Loucy (cell line): ENCODE results near the gene ST6GAL1.
"Not testable (repeated sequence)": the region's sequence is repeated elsewhere in the genome, so short reads cannot be mapped to it uniquely, and the experiment has no call there.

Experiments
- H2AFZ ChIP-seq: fragments of 200-600 bp; sonication (generic); 2 replicates; pipeline ENCODE4 v1.6.0; 2016; ENCODE audit warnings: antibody characterized with exemption, mild to moderate bottlenecking, low read length, moderate library complexity
- H3F3A ChIP-seq: fragments of 200-600 bp; 2 replicates; pipeline ENCODE4 v1.6.0; 2016; ENCODE audit warnings: antibody characterized with exemption, low read depth, mild to moderate bottlenecking
- H3K27me3 ChIP-seq: fragments of 200-600 bp; sonication (generic); 2 replicates; pipeline ENCODE4 v1.6.1; 2014; ENCODE audit warnings: low read length, mild to moderate bottlenecking; ENCODE audit not compliant: insufficient read depth, poor library complexity, severe bottlenecking
- H3K36me3 ChIP-seq: fragments of 200-600 bp; sonication (generic); 2 replicates; pipeline ENCODE4 v1.6.1; 2016; ENCODE audit warnings: low read length; ENCODE audit not compliant: insufficient read depth
- H3K4me1 ChIP-seq: fragments of 200-600 bp; sonication (generic); 2 replicates; pipeline ENCODE4 v1.5.1; 2014; ENCODE audit warnings: low read length, mild to moderate bottlenecking; ENCODE audit not compliant: insufficient read depth, poor library complexity, severe bottlenecking
- H3K4me2 ChIP-seq: fragments of 200-600 bp; sonication (generic); 2 replicates; pipeline ENCODE4 v1.6.0; 2014; ENCODE audit warnings: antibody characterized with exemption, low read length, low read depth, mild to moderate bottlenecking; ENCODE audit not compliant: poor library complexity, severe bottlenecking
- H3K4me3 ChIP-seq: fragments of 200-600 bp; sonication (generic); 2 replicates; pipeline ENCODE4 v1.5.1; 2014; ENCODE audit warnings: low read length, mild to moderate bottlenecking, mixed read lengths; ENCODE audit not compliant: poor library complexity, severe bottlenecking
- H3K79me2 ChIP-seq: fragments of 200-600 bp; sonication (generic); 2 replicates; pipeline ENCODE4 v1.6.1; 2014; ENCODE audit warnings: low read length; ENCODE audit not compliant: insufficient read depth
- H3K9ac ChIP-seq: fragments of 200-600 bp; sonication (generic); 2 replicates; pipeline ENCODE4 v1.6.0; 2014; ENCODE audit warnings: mild to moderate bottlenecking, low read depth, low read length, moderate library complexity; ENCODE audit not compliant: poor library complexity, severe bottlenecking
- H3K9me2 ChIP-seq: fragments of 200-600 bp; sonication (generic); replicated peaks from 2 replicates; pipeline ENCODE4 v1.6.1; 2016; ENCODE audit warnings: low read depth, low read length, mixed read lengths
- H3K9me3 ChIP-seq: fragments of 200-600 bp; sonication (generic); 2 replicates; pipeline ENCODE4 v1.6.1; 2014; ENCODE audit warnings: mild to moderate bottlenecking, antibody characterized with exemption, low read length, low read depth; ENCODE audit not compliant: insufficient read depth
- H4K20me1 ChIP-seq: fragments of 200-600 bp; sonication (generic); 2 replicates; pipeline ENCODE4 v1.6.0; 2014; ENCODE audit warnings: antibody characterized with exemption, low read length, mild to moderate bottlenecking; ENCODE audit not compliant: insufficient read depth, poor library complexity, severe bottlenecking
- CTCF ChIP-seq: fragments of 200-600 bp; sonication (generic); conservative IDR thresholded peaks from 2 replicates; pipeline ENCODE4 v1.5.1; 2014; ENCODE audit warnings: mild to moderate bottlenecking, antibody characterized with exemption, low read length
- EZH2phosphoT487 ChIP-seq: fragments of 200-600 bp; IDR thresholded peaks from 2 replicates; pipeline ENCODE4 v1.6.1; 2018; ENCODE audit warnings: antibody characterized with exemption, mild to moderate bottlenecking, moderate library complexity, borderline replicate concordance

The ST6GAL1 gene

GRCh38 chr3:186964616-186965015 is 34.3 kb downstream of the ST6GAL1 start:
- H4K20me1 ChIP-seq = no peaks in the 10 kb centered on the region
- no peaks in the 10 kb centered on the region for H3F3A ChIP-seq
- H3K9me3 ChIP-seq = no peaks in the 10 kb centered on the region
- H3K4me3 ChIP-seq = no peak overlapping the region
- no peak for TF ChIP-seq EZH2phosphoT487
- TF ChIP-seq CTCF = no peak
- no peaks in the 10 kb centered on the region for H3K9me2 ChIP-seq
- H3K79me2 ChIP-seq = peaks cover 7% of the 10 kb centered on the region; the same call in 1 of the 2 replicates
- H3K4me2 ChIP-seq = no peak overlapping the region
- peaks cover 2% of the 10 kb centered on the region for H3K4me1 ChIP-seq
- H2AFZ ChIP-seq = no peak overlapping the region
- no peak overlapping the region for H3K9ac ChIP-seq
- peaks cover 36% of the 10 kb centered on the region; the same call in 1 of the 2 replicates for H3K36me3 ChIP-seq
- H3K27me3 ChIP-seq = no peaks in the 10 kb centered on the region

GRCh38 chr3:186965141-186965879 is 35.0 kb downstream of the ST6GAL1 start:
- Histone ChIP-seq H3K4me3 (no peak overlapping the region), H4K20me1 (no peaks in the 10 kb centered on the region), H2AFZ (no peak overlapping the region), H3K9me3 (no peaks in the 10 kb centered on the region), H3K4me2 (no peak overlapping the region), H3K4me1 (peaks cover 3% of the 10 kb centered on the region), H3K79me2 (no peaks in the 10 kb centered on the region; the same call in 1 of the 2 replicates), H3F3A (no peaks in the 10 kb centered on the region), H3K36me3 (peaks cover 36% of the 10 kb centered on the region; the same call in 1 of the 2 replicates), H3K27me3 (no peaks in the 10 kb centered on the region), H3K9ac (no peak overlapping the region), H3K9me2 (no peaks in the 10 kb centered on the region)
- no peak for TF ChIP-seq EZH2phosphoT487
- TF ChIP-seq CTCF = no peak

GRCh38 chr3:186966406-186966805 is 36.1 kb downstream of the ST6GAL1 start:
- H3F3A ChIP-seq = no peaks in the 10 kb centered on the region
- H3K27me3 ChIP-seq = no peaks in the 10 kb centered on the region
- peaks cover 3% of the 10 kb centered on the region for H3K4me1 ChIP-seq
- H4K20me1 ChIP-seq = no peaks in the 10 kb centered on the region
- H3K36me3 ChIP-seq = peaks cover 36% of the 10 kb centered on the region; the same call in 1 of the 2 replicates
- H3K9me3 ChIP-seq = no peaks in the 10 kb centered on the region
- no peaks in the 10 kb centered on the region for H3K79me2 ChIP-seq
- no peak overlapping the region for H2AFZ ChIP-seq
- no peak for TF ChIP-seq CTCF
- no peak for TF ChIP-seq EZH2phosphoT487
- H3K9ac ChIP-seq = no peak overlapping the region
- H3K4me2 ChIP-seq = no peak overlapping the region
- no peaks in the 10 kb centered on the region for H3K9me2 ChIP-seq
- H3K4me3 ChIP-seq = no peak overlapping the region

- not testable (repeated sequence) for H3K9me2 ChIP-seq, H3K79me2 ChIP-seq, H3K27me3 ChIP-seq, H2AFZ ChIP-seq, H3K4me1 ChIP-seq, H4K20me1 ChIP-seq, H3K4me3 ChIP-seq, H3F3A ChIP-seq, H3K9me3 ChIP-seq, H3K4me2 ChIP-seq, H3K9ac ChIP-seq
- H3K36me3 ChIP-seq = peaks cover 36% of the 10 kb centered on the region; the same call in 1 of the 2 replicates
Measured at GRCh38 chr3:186967236-186967635, 36.9 kb downstream of the ST6GAL1 start.
